Left lung (tissue), 10 donors: Measurements from ENCODE around the gene LGR4. TPM values are rescaled to one million over a fixed set of nuclear protein-coding genes. Genes with fewer than 3 reads are reported as not detected.

Experiments
- ATAC-seq: fragments of 200-7000 bp; cut with Tn5 transposase; one replicate; pipeline ENCODE4 v1.9.1; 2020; ENCODE audit warnings: moderate library complexity
- DNase-seq, 4 donors: peaks; one replicate each; pipeline ENCODE4 v3.0.0-alpha.2; 2013 to 2020
- H3K27ac ChIP-seq, 2 donors: fragments of 200-600 bp; sonication (generic) in 1 of 2; one replicate each; pipeline versions ENCODE4 v1.5.0 to v1.8.0; 2020 to 2021
- H3K27me3 ChIP-seq, 2 donors: fragments of 200-600 bp; sonication (generic) in 1 of 2; one replicate each; pipeline versions ENCODE4 v1.5.0 to v1.8.0; 2020 to 2021
- H3K36me3 ChIP-seq, 2 donors: fragments of 200-600 bp; sonication (generic) in 1 of 2; one replicate each; pipeline versions ENCODE4 v1.5.0 to v1.8.0; 2020 to 2021
- H3K4me1 ChIP-seq, 2 donors: fragments of 200-600 bp; one replicate each; pipeline ENCODE4 v1.8.0; 2021
- H3K4me3 ChIP-seq, 2 donors: fragments of 200-600 bp; sonication (generic) in 1 of 2; one replicate each; pipeline versions ENCODE4 v1.5.0 to v1.8.0; 2020 to 2021; ENCODE audit warnings: mild to moderate bottlenecking in 1 of 2
- H3K9me3 ChIP-seq, 2 donors: fragments of 200-600 bp; sonication (generic) in 1 of 2; one replicate each; pipeline versions ENCODE4 v1.5.0 to v1.8.0; 2020 to 2021
- intact Hi-C, 2 donors: fragments of 100-400 bp; cut with DNase I; formaldehyde crosslinking; loops; one replicate each; pipeline versions ENCODE4 v1.11.2 to v1.14.2; 2022
- polyA plus RNA-seq, 6 donors: library from polyadenylated mRNA; unstranded; fragments of 120-200 nt; gene quantifications; one replicate each; pipeline ENCODE4 v1.2.1, GENCODE V29; 2013; ENCODE audit not compliant: insufficient read length in 6 of 6
- total RNA-seq, 2 donors: library from RNA; stranded (reverse); fragmentation: NEBNext Ultra II Directional; extraction: Animal tissue kit (Norgen Biotek cat#: 25700); gene quantifications; one replicate each; pipeline ENCODE4 v1.2.1, GENCODE V29; 2021
- TF ChIP-seq, protein P1 (sequence below), 2 donors: fragments of 200-600 bp; sonication (generic) in 1 of 2; IDR thresholded peaks; one replicate each; pipeline versions ENCODE4 v1.5.0 to v1.8.0; 2021; ENCODE audit warnings: antibody characterized with exemption in 2 of 2
- donor health status: DM: no; HTN: yes; CAD: no.
- donor health status: DM: no; HTN: no; CAD: no.

LGR4 gene
- total and polyA plus RNA-seq, 8 donors: 4.0 to 23.7 (median 21.7) TPM

DNA sequence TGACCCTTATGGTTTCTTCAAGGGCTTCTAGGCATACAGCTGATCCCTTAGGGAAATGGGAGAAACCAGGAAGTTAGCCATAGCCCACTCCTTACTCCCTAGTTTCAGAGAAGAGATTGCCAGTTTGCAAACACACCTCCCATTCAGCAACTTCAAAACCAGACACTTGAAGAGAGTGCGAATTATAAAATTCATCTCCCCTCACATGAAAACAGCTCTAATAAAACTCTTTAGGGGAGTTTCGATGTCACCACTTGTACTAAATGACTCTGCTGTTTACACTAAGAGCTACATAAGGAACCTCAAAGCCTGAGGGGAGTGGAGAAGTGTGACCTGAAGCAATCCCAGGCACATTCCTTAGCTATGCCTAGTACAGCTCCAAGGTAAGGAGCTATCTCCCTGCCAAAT, 8.3 kb downstream of the LGR4 start:
- DNase-seq: no peak
- peak; percentile 89 for ATAC-seq
- no peaks in the 10 kb centered on the region for H3K4me1 ChIP-seq

DNA sequence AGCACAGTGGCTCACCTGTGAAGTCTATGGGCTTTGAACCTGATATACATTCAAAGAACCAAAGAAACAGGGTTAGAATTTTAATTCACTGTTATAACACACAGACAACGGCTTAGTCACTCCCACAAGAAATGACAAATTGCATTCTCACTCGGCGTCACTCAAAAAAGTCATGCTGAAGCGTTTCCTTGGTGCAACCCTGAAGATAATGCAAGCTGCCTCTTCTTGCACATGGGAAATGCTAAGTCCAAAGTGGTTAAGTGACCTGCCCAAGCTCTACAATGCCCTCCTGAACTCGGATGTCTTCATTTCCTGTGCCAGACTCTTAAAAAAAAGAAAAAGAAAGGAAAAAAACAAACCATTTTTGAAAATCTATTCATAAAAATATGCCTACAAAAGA, 10.0 kb downstream of the LGR4 start:
- no peaks in the 10 kb centered on the region for H3K27me3 ChIP-seq
- TF ChIP-seq, protein P1, sequence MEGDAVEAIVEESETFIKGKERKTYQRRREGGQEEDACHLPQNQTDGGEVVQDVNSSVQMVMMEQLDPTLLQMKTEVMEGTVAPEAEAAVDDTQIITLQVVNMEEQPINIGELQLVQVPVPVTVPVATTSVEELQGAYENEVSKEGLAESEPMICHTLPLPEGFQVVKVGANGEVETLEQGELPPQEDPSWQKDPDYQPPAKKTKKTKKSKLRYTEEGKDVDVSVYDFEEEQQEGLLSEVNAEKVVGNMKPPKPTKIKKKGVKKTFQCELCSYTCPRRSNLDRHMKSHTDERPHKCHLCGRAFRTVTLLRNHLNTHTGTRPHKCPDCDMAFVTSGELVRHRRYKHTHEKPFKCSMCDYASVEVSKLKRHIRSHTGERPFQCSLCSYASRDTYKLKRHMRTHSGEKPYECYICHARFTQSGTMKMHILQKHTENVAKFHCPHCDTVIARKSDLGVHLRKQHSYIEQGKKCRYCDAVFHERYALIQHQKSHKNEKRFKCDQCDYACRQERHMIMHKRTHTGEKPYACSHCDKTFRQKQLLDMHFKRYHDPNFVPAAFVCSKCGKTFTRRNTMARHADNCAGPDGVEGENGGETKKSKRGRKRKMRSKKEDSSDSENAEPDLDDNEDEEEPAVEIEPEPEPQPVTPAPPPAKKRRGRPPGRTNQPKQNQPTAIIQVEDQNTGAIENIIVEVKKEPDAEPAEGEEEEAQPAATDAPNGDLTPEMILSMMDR (IDR thresholded peaks at IDR 0.05): no peak
- H3K27ac ChIP-seq: no peak overlapping the region
- no peaks in the 10 kb centered on the region for H3K9me3 ChIP-seq
- DNase-seq (no peak), ATAC-seq (no peak)
- no peak overlapping the region for H3K4me3 ChIP-seq
- H3K36me3 ChIP-seq: no peaks in the 10 kb centered on the region
- intact Hi-C loops: no loop called here
- H3K4me1 ChIP-seq: no peaks in the 10 kb centered on the region

More for the DNA sequence above, 8.3 kb downstream of the LGR4 start:
- TF ChIP-seq, protein P1 (IDR thresholded peaks at IDR 0.05): no peak
- Histone ChIP-seq H3K36me3 (no peaks in the 10 kb centered on the region), H3K27ac (no peak overlapping the region), H3K27me3 (peaks cover 0 to 4% of the 10 kb centered on the region in 2 donors), H3K9me3 (no peaks in the 10 kb centered on the region), H3K4me3 (no peak overlapping the region)
- intact Hi-C loops: no loop called here

DNA sequence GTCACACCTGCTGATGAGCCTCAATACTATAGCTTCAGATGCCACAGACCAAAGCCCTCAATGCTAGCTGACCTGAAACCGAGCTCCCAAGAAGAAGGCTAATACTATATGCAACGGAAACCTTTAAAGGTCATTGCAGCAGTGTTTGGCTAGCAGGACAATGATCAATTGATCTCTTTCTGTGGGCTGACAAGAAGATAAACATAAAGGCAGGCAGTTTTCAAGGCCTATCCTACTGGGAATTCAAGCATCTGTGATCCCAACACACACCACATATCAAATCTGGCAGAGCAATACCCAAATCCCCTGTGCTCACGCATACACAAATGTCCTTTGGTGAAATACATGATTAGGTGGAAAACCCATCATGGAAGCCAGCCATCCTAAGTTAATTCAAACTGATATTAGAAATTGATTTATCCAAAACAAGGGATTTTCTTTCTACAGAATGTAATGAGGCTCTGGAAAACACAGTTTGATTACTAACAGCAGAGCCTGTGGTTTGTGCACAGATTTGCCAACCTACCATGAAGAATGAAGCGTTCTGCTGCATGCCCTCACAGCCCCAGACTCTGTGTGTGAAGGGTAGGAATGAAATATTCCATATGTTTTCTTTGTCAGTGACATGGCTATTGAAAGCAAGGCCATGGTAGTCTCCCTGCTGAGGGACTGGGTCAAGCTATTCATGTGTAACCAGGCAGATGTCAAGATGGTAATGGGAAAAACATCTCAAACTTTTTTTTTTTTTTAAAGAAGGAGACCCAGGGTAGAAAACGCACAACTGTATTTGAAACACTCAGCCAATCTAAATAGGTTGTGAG, 12.2 kb downstream of the LGR4 start:
- no peaks in the 10 kb centered on the region for H3K9me3 ChIP-seq
- DNase-seq (no peak), ATAC-seq (no peak)
- TF ChIP-seq, protein P1 (IDR thresholded peaks at IDR 0.05): no peak
- H3K27me3 ChIP-seq: no peaks in the 10 kb centered on the region
- H3K27ac ChIP-seq: no peak overlapping the region
- H3K4me3 ChIP-seq: no peak overlapping the region
- H3K4me1 ChIP-seq: peaks cover 0 to 5% of the 10 kb centered on the region in 2 donors
- intact Hi-C loops: no loop called here
- no peaks in the 10 kb centered on the region for H3K36me3 ChIP-seq

DNA sequence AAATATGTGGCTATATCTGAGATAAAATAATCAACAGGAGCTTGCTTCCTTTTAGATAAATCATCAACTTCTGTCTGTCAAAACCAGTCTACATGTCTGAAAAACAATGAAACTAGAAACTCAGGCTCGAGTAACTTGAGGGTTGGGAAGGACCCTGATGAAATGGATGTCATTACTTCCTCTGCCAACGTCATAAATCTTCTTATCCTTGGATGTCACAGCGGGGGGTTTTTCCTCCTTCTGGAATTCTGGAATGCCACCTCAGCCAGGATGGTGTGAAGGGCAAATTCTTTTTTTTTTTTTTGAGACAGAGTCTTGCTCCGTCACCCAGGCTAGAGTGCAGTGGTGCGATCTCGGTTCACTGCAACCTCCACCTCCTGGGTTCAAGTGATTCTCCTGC, 13.4 kb downstream of the LGR4 start:
- TF ChIP-seq, protein P1 (IDR thresholded peaks at IDR 0.05): no peak
- no peaks in the 10 kb centered on the region for H3K9me3 ChIP-seq
- intact Hi-C loops: no loop called here
- H3K27me3 ChIP-seq: no peaks in the 10 kb centered on the region
- no peak overlapping the region for H3K27ac ChIP-seq
- ATAC-seq: no peak
- no peak overlapping the region for H3K4me3 ChIP-seq
- no peak for DNase-seq
- H3K36me3 ChIP-seq: no peaks in the 10 kb centered on the region
- peaks cover 0 to 5% of the 10 kb centered on the region in 2 donors for H3K4me1 ChIP-seq

DNA sequence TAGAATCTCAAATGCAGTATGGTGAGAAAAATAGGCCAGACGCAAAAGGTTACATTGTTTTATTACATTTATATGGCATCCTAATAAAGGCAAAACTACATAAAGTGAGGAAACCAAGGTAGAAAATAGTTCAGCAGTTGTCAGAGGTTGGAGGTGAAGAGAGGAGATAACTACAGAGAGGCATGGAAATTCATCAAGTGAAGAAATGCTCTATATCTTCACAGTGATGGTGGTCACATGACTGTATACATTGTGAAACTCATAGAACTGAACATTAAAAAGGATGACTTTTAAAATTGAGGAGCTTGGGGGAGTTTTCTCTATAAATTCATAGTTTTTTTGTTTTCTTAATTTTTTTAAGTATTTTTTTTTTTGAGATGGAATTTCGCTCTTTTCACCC, 14.4 kb downstream of the LGR4 start:
- DNase-seq (no peak), ATAC-seq (no peak)
- intact Hi-C loops: no loop called here
- no peak overlapping the region for H3K4me3 ChIP-seq
- H3K27ac ChIP-seq: no peak overlapping the region
- H3K4me1 ChIP-seq: peaks cover 0 to 5% of the 10 kb centered on the region in 2 donors
- TF ChIP-seq, protein P1 (IDR thresholded peaks at IDR 0.05): no peak
- H3K36me3 ChIP-seq: no peaks in the 10 kb centered on the region
- H3K9me3 ChIP-seq: no peaks in the 10 kb centered on the region
- H3K27me3 ChIP-seq: no peaks in the 10 kb centered on the region
